ENCODE data around the gene UBE3A. TPM values are rescaled to one million over a fixed set of nuclear protein-coding genes. Genes with fewer than 3 reads are reported as not detected.

Gene UBE3A
- total RNA-seq, 6 experiments from 2014 or later = 36.6 to 52.4 (median 44.6) TPM

DNA sequence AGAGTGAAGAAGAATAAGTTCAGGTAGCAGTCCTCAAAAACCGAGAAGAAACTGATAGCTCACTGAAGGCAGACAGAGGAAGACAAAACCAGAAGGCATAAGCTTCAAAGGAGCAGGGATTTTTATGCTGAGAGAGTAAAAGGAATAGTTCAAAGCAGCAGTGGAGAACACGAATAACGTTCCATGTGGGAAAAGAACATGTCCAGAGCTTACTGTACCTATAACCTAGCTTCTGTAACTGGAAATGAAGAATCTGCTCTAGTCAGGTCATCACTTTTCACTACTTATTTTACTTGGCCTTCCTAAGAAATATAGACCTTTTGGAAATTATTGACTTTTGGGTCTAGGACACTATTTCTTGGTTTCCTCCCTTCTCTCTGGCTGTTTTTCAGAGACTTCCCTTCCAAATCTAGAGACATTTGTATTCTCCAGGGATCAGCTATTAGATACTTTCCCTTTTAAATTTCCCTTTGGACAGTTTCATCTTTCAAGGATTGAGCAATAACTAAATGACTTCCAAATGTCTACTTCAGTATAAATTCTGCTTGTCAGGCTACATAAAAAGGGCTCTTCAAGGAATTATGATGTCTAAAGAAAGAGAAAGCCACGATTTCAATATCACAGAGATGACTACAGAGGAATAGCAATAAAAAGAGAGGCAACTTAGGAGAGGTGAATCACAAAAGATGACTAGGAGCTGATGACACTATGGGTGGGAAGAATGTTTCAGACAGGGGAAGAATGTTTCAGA lies 46.7 kb downstream of the UBE3A start:
- Histone ChIP-seq H3K4me1 (peaks cover 0 to 22% (median 0%) of the 10 kb centered on the region in 4 donors), H3K36me3 (no peaks in the 10 kb centered on the region), H3K4me3 (no peak overlapping the region), H3K9me3 (no peaks in the 10 kb centered on the region), H3K27me3 (no peaks in the 10 kb centered on the region), H3K27ac (no peak overlapping the region)
- WGBS (ENCODE audit: insufficient coverage, low coverage, low lambda C conversion rate, missing lambda C conversion rate) = 79% methylated on average over 4 of the region's 4 CpGs
- ATAC-seq = peak in 2 of 4 donors; percentile 37 to 41
- no peak for DNase-seq
- TF ChIP-seq, protein P1, sequence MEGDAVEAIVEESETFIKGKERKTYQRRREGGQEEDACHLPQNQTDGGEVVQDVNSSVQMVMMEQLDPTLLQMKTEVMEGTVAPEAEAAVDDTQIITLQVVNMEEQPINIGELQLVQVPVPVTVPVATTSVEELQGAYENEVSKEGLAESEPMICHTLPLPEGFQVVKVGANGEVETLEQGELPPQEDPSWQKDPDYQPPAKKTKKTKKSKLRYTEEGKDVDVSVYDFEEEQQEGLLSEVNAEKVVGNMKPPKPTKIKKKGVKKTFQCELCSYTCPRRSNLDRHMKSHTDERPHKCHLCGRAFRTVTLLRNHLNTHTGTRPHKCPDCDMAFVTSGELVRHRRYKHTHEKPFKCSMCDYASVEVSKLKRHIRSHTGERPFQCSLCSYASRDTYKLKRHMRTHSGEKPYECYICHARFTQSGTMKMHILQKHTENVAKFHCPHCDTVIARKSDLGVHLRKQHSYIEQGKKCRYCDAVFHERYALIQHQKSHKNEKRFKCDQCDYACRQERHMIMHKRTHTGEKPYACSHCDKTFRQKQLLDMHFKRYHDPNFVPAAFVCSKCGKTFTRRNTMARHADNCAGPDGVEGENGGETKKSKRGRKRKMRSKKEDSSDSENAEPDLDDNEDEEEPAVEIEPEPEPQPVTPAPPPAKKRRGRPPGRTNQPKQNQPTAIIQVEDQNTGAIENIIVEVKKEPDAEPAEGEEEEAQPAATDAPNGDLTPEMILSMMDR (IDR thresholded peaks at IDR 0.05) = no peak
- TF ChIP-seq POLR2A (IDR thresholded peaks at IDR 0.05) = no peak
- intact Hi-C loops (cut with DNase I) = no loop called here

DNA sequence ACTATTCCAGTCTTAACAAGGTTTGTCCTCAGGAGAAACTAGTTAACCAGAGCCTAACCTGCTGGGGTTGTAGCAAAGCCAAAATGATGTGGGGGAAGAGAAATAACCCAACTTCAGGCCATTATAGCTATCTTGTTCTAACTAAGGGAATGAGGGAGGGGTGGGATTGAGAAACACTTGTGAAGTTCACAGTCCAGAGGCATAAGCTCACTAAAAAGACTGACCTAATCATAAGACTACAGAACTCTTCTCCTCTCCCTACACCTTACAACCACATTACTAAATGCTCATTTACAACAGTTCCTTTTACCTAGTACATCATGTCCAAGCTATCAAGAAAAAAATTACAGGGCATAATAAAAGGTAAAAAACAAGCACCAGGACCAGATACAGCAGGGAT lies 52.8 kb downstream of the UBE3A start:
- DNase-seq (no peak), ATAC-seq (peak; percentile 40 to 73 (median 56))
- Histone ChIP-seq H3K27ac (no peak overlapping the region), H3K4me3 (no peak overlapping the region), H3K4me1 (peaks cover 0 to 10% (median 0%) of the 10 kb centered on the region in 4 donors), H3K27me3 (no peaks in the 10 kb centered on the region), H3K9me3 (no peaks in the 10 kb centered on the region), H3K36me3 (no peaks in the 10 kb centered on the region)
- no peak for TF ChIP-seq POLR2A (IDR thresholded peaks at IDR 0.05)
- TF ChIP-seq, protein P1 (IDR thresholded peaks at IDR 0.05) = no peak
- intact Hi-C loops (cut with DNase I) = no loop called here

DNA sequence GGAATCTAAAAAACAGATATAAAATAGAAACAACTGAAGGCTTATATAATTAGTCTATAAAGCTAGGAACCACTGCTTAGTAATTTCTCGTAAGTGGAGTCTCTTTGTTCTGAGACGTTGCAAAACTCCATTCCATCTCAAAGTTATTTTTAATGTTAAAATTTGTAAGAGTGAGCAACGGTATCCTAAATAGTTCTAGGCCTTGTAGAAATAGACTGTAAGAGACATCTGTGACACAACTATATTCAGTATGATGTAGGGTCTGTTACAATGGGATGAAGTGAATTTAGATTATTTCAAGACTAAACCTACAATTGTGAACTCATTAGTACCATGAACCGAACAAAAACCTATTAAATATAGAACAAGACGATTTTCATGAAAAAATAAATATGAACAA lies 57.2 kb downstream of the UBE3A start:
- peaks cover 0 to 22% (median 0%) of the 10 kb centered on the region in 4 donors for H3K4me1 ChIP-seq
- WGBS (ENCODE audit: insufficient coverage, low coverage, low lambda C conversion rate, missing lambda C conversion rate) = 82% methylated on average over 5 of the region's 5 CpGs
- no peak overlapping the region for H3K4me3 ChIP-seq
- TF ChIP-seq, protein P1 (IDR thresholded peaks at IDR 0.05) = no peak
- no peak for TF ChIP-seq POLR2A (IDR thresholded peaks at IDR 0.05)
- H3K27ac ChIP-seq = no peak overlapping the region
- H3K36me3 ChIP-seq = no peaks in the 10 kb centered on the region
- intact Hi-C loops (cut with DNase I) = no loop called here
- H3K27me3 ChIP-seq = no peaks in the 10 kb centered on the region
- DNase-seq (no peak), ATAC-seq (no peak)
- H3K9me3 ChIP-seq = no peaks in the 10 kb centered on the region

DNA sequence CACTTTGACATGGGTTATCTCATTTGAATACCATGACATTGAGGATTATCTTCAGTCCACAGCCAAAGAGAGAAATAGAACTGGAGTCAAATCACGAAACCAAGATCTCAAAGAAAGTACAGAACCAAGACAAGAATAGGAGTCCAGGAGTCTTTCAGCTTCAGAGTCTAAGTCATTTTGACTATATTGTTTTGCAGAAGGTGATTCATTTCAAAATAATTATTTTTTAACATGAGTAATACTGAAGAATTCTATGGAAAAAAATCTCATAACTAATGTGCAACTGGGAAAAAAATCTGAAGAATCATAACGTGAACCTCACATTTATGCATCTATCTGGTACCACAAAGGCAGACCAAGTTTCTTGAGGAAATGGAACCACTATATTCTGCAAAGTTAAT lies 60.3 kb downstream of the UBE3A start:
- H3K4me3 ChIP-seq = no peak overlapping the region
- peaks cover 0 to 16% (median 0%) of the 10 kb centered on the region in 4 donors for H3K36me3 ChIP-seq
- no peak for TF ChIP-seq POLR2A (IDR thresholded peaks at IDR 0.05)
- TF ChIP-seq, protein P1 (IDR thresholded peaks at IDR 0.05) = no peak
- H3K9me3 ChIP-seq = no peaks in the 10 kb centered on the region
- intact Hi-C loops (cut with DNase I) = no loop called here
- H3K4me1 ChIP-seq = peaks cover 0 to 12% (median 0%) of the 10 kb centered on the region in 4 donors
- no peak for DNase-seq
- H3K27ac ChIP-seq = no peak overlapping the region
- no peak for ATAC-seq
- H3K27me3 ChIP-seq = no peaks in the 10 kb centered on the region
- 91% methylated on average over 2 of the region's 2 CpGs for WGBS (ENCODE audit: insufficient coverage, low coverage, low lambda C conversion rate, missing lambda C conversion rate)
